Natural killer cell (primary cell): ENCODE results near the gene KCNH1. TPM values are rescaled to one million over a fixed set of nuclear protein-coding genes. Genes with fewer than 3 reads are reported as not detected.

Experiments used
- ATAC-seq, 3 donors: fragments of 150-1000 bp in 2 of 3; fragments of 200-7000 bp in 1 of 3; cut with Tn5 transposase; 1 replicate in 1 of 3; 2 replicates in 2 of 3; pipeline ENCODE4 v1.10.0; 2021; ENCODE audit warnings: mild to moderate bottlenecking in 2 of 3, moderate library complexity in 2 of 3
- DNase-seq, 2 donors: peaks; one replicate each; pipeline versions ENCODE4 v3.0.0 to v3.0.0-alpha.2; 2013 to 2021; ENCODE audit warnings: mixed read lengths in 1 of 2
- H3K27ac ChIP-seq: one replicate; pipeline ENCODE4 v1.5.1; 2013; ENCODE audit warnings: mild to moderate bottlenecking, low read length
- H3K27me3 ChIP-seq: one replicate; pipeline ENCODE4 v1.6.1; 2013; ENCODE audit warnings: low read length; ENCODE audit not compliant: control insufficient read depth, insufficient read depth
- H3K36me3 ChIP-seq: one replicate; pipeline ENCODE4 v1.6.1; 2013; ENCODE audit warnings: low read length; ENCODE audit not compliant: control insufficient read depth, insufficient read depth
- H3K4me1 ChIP-seq: one replicate; pipeline ENCODE4 v1.6.1; 2013; ENCODE audit warnings: low read length; ENCODE audit not compliant: control insufficient read depth, insufficient read depth
- H3K4me3 ChIP-seq: one replicate; pipeline ENCODE4 v1.5.1; 2013; ENCODE audit warnings: low read length
- H3K9me3 ChIP-seq: one replicate; pipeline ENCODE4 v1.6.1; 2013; ENCODE audit warnings: low read length; ENCODE audit not compliant: control insufficient read depth, insufficient read depth
- H3K27ac Mint-ChIP-seq, 2 donors: one replicate each; pipeline ENCODE4 v1.8.0; 2022; ENCODE audit warnings: mild to moderate bottlenecking in 2 of 2, mixed read lengths in 2 of 2, moderate library complexity in 1 of 2
- H3K27me3 Mint-ChIP-seq, 2 donors: one replicate each; pipeline ENCODE4 v1.8.0; 2022; ENCODE audit warnings: low read depth in 2 of 2, mixed read lengths in 2 of 2
- H3K36me3 Mint-ChIP-seq: one replicate; pipeline ENCODE4 v1.8.0; 2022; ENCODE audit warnings: mixed read lengths
- H3K4me1 Mint-ChIP-seq, 2 donors: one replicate each; pipeline ENCODE4 v1.8.0; 2022; ENCODE audit warnings: mixed read lengths in 2 of 2
- H3K4me3 Mint-ChIP-seq: one replicate; pipeline ENCODE4 v1.8.0; 2022; ENCODE audit warnings: mild to moderate bottlenecking, moderate library complexity, mixed read lengths
- H3K9me3 Mint-ChIP-seq, 2 donors: one replicate each; pipeline ENCODE4 v1.8.0; 2022; ENCODE audit warnings: mixed read lengths in 2 of 2
- WGBS: methylation state at CpG from one replicate; pipeline ENCODE4 v1.1.7; 2013; ENCODE audit warnings: missing lambda C conversion rate; ENCODE audit not compliant: insufficient coverage; 5-methylcytosine and 5-hydroxymethylcytosine counted together
- intact Hi-C: fragments of 100-400 bp; cut with micrococcal nuclease; formaldehyde crosslinking; loops from one replicate; pipeline ENCODE4 v1.14.2; 2022
- total RNA-seq, 4 donors: library from RNA; stranded (reverse); fragments of 120-200 nt in 1 of 4; gene quantifications; one replicate each; pipeline versions ENCODE4 v1.2.3 to v1.2.4, GENCODE V29; 2013 to 2022
- TF ChIP-seq, protein P1 (sequence below): fragments of 200-600 bp; IDR thresholded peaks from one replicate; pipeline ENCODE4 v1.8.0; 2022; ENCODE audit warnings: antibody characterized with exemption

The KCNH1 gene
- total RNA-seq, 3 donors from 2014 or later (not counting 1 experiment from before 2014, with no cell fraction given): not detected

DNA sequence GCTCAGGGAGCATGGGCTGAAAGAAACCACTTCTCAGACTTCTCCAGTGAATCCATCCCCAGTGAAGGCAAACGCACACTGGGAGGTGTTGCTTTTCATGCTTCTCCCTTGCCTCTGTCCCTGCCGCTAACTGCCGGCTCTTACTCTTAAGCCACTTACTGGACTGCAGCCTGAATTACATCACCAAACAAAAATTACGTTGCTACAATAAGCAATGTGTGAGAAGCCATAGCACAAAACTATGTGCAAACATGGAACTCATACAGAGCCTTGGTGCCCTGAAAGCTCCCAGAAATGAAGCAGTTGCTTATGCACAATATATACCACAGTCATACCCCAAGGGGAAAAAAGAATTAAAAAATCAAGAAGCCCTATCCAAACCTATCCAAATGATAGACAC, 375.2 kb downstream of the KCNH1 start:
- peaks cover 8 to 11% of the 10 kb centered on the region in 2 donors for H3K27me3 Mint-ChIP-seq
- WGBS: 90% methylated on average over 4 of the region's 4 CpGs
- no peak overlapping the region for H3K27ac ChIP-seq
- TF ChIP-seq, protein P1, sequence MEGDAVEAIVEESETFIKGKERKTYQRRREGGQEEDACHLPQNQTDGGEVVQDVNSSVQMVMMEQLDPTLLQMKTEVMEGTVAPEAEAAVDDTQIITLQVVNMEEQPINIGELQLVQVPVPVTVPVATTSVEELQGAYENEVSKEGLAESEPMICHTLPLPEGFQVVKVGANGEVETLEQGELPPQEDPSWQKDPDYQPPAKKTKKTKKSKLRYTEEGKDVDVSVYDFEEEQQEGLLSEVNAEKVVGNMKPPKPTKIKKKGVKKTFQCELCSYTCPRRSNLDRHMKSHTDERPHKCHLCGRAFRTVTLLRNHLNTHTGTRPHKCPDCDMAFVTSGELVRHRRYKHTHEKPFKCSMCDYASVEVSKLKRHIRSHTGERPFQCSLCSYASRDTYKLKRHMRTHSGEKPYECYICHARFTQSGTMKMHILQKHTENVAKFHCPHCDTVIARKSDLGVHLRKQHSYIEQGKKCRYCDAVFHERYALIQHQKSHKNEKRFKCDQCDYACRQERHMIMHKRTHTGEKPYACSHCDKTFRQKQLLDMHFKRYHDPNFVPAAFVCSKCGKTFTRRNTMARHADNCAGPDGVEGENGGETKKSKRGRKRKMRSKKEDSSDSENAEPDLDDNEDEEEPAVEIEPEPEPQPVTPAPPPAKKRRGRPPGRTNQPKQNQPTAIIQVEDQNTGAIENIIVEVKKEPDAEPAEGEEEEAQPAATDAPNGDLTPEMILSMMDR: no peak
- no peaks in the 10 kb centered on the region for H3K36me3 Mint-ChIP-seq
- no peak overlapping the region for H3K27ac Mint-ChIP-seq
- H3K4me3 Mint-ChIP-seq: no peak overlapping the region
- H3K9me3 ChIP-seq: peaks cover 5% of the 10 kb centered on the region
- H3K27me3 ChIP-seq: no peaks in the 10 kb centered on the region
- ATAC-seq: no peak
- H3K4me1 Mint-ChIP-seq: no peaks in the 10 kb centered on the region
- H3K36me3 ChIP-seq: no peaks in the 10 kb centered on the region
- H3K9me3 Mint-ChIP-seq: no peaks in the 10 kb centered on the region
- H3K4me3 ChIP-seq: no peak overlapping the region
- H3K4me1 ChIP-seq: no peaks in the 10 kb centered on the region
- no peak for DNase-seq
- intact Hi-C loops: no loop called here

DNA sequence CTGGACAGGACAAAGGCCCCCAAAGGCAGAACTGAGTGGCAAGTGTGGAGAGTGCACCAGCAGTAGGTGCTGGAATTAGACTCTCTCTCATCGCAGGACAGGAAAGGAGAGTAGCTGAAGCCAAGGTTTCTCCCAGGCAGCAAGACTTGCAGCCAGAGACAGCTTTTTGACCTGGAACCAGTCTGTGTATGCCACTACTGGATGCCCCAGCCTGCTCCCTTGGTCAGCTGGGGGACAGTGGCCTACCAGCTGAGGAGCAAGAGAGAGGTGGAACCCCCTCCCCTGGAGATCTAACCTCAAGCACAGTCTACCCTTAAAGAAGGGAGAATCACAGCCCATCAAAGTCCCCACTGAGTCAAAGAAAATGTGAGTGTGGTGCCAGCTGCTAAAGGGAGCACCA, 375.7 kb downstream of the KCNH1 start:
- H3K4me1 Mint-ChIP-seq: no peaks in the 10 kb centered on the region
- H3K27me3 Mint-ChIP-seq: peaks cover 8 to 11% of the 10 kb centered on the region in 2 donors
- H3K36me3 ChIP-seq: no peaks in the 10 kb centered on the region
- H3K9me3 ChIP-seq: peaks cover 5% of the 10 kb centered on the region
- H3K36me3 Mint-ChIP-seq: no peaks in the 10 kb centered on the region
- H3K27me3 ChIP-seq: no peaks in the 10 kb centered on the region
- ATAC-seq (no peak), DNase-seq (no peak)
- H3K4me1 ChIP-seq: no peaks in the 10 kb centered on the region
- TF ChIP-seq, protein P1: no peak
- intact Hi-C loops: no loop called here
- H3K9me3 Mint-ChIP-seq: no peaks in the 10 kb centered on the region
- 96% methylated on average over 1 of the region's 1 CpG for WGBS
- no peak overlapping the region for H3K27ac Mint-ChIP-seq
- H3K27ac ChIP-seq: no peak overlapping the region
- no peak overlapping the region for H3K4me3 ChIP-seq
- no peak overlapping the region for H3K4me3 Mint-ChIP-seq

DNA sequence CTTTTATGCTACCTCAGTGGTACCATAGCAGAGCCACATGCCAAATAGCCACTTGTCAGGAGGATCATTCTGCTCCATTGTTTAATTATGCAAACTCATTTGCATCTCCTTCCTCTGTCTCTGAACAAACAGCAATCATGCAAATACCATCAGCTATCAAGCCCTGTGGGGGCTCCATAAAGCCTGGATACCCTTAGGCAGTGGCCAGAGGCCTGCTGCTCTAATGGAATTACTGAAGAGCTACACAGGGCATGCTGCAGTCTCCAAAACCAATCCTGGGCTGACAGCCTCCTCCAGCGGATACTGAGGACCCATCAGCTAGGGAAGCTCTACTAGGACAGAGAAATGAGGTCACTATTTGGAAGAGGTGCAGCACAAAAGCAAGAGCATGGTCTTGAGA, 376.3 kb downstream of the KCNH1 start:
- Histone ChIP-seq H3K36me3 (no peaks in the 10 kb centered on the region), H3K27ac (no peak overlapping the region), H3K4me3 (no peak overlapping the region), H3K9me3 (peaks cover 5% of the 10 kb centered on the region), H3K27me3 (no peaks in the 10 kb centered on the region), H3K4me1 (no peaks in the 10 kb centered on the region)
- TF ChIP-seq, protein P1: no peak
- DNase-seq: no peak
- Mint-ChIP-seq H3K4me1 (no peaks in the 10 kb centered on the region), H3K36me3 (no peaks in the 10 kb centered on the region), H3K27ac (no peak overlapping the region), H3K27me3 (peaks cover 8 to 11% of the 10 kb centered on the region in 2 donors), H3K4me3 (no peak overlapping the region), H3K9me3 (no peaks in the 10 kb centered on the region)
- ATAC-seq: no peak
- WGBS: 87% methylated on average over 1 of the region's 1 CpG
- intact Hi-C loops: no loop called here

DNA sequence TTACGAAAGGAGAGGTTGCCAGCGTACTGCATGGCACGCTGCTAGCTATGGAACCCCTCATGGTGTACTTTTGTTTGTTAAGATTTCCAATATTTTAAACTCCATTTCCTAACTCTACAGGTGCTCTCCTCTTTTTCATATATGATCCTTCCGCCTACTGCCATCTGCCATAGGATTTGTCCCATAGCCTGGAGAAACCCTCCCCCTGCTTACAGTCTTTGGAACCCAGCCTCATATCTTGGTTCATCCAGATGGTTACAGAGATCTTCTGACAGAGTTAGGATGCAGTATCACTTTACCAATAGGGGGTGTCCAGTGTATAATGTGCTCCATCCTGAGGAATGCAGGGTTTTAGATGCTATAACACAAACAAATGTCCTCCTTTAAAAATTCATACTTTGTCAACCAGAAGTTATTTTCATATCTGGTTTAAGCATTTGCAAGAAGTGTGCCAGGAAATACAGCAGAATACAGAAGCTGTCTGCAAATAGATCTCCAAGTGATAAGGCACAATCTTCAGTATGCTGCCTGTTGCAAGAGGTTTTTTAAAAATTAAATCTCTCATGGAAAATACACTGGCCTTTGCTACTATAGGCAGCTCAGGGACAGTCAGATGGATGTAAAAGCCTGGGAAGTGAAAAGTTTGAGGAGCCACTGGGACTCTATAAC, 377.8 kb downstream of the KCNH1 start:
- Histone ChIP-seq H3K9me3 (peaks cover 5% of the 10 kb centered on the region), H3K27ac (no peak overlapping the region), H3K36me3 (no peaks in the 10 kb centered on the region), H3K27me3 (no peaks in the 10 kb centered on the region), H3K4me3 (no peak overlapping the region), H3K4me1 (no peaks in the 10 kb centered on the region)
- Mint-ChIP-seq H3K36me3 (no peaks in the 10 kb centered on the region), H3K9me3 (no peaks in the 10 kb centered on the region), H3K27me3 (peaks cover 8 to 25% of the 10 kb centered on the region in 2 donors), H3K4me1 (no peaks in the 10 kb centered on the region), H3K27ac (no peak overlapping the region), H3K4me3 (no peak overlapping the region)
- DNase-seq (no peak), ATAC-seq (no peak)
- TF ChIP-seq, protein P1: no peak
- intact Hi-C loops: no loop called here
- 96% methylated on average over 4 of the region's 4 CpGs for WGBS
